ENCODE measurements around the gene TRERF1. TPM values are rescaled to one million over a fixed set of nuclear protein-coding genes. Genes with fewer than 3 reads are reported as not detected.
A peak's percentile ranks its signal among the peaks of the same experiment; 100 is the strongest.

The TRERF1 gene
- total and polyA plus RNA-seq, 2 experiments from 2014 or later = 11.2 to 20.6 TPM

- no peak for TF ChIP-seq ZNF462 (CRISPR knock-in tag; IDR thresholded peaks at IDR 0.05)
- no peak for TF ChIP-seq ETS1 (IDR thresholded peaks at IDR 0.05)
- no peak for TF ChIP-seq ZNF331 (CRISPR knock-in tag; IDR thresholded peaks at IDR 0.05; ENCODE audit: low read depth)
- no peak for TF ChIP-seq EZH2phosphoT487 (IDR thresholded peaks at IDR 0.05; ENCODE audit: unreplicated experiment)
Measured at GRCh38 chr6:42271834-42272805, 179.6 kb downstream of the TRERF1 start (continued).

GRCh38 chr6:42269974-42270510 lies 181.7 kb downstream of the TRERF1 start:
- Mint-ChIP-seq H3K9me3 (no peaks in the 10 kb centered on the region), H3K27ac (no peak overlapping the region; the same call in 1 of the 2 replicates), H3K4me1 (peaks cover 14% of the 10 kb centered on the region), H3K36me3 (ENCODE audit: low read depth) (peaks cover 29% of the 10 kb centered on the region), H3K27me3 (ENCODE audit: insufficient read depth, low read depth, poor library complexity) (peaks cover 9% of the 10 kb centered on the region), H3K4me3 (no peak overlapping the region)
- H3K4me3 ChIP-seq = no peak overlapping the region
- H3K27ac ChIP-seq (ENCODE audit: low read depth) = no peak overlapping the region
- H3K27me3 ChIP-seq (ENCODE audit: insufficient read depth) = no peaks in the 10 kb centered on the region
- no peak overlapping the region for H2AFZ ChIP-seq
- H4K20me1 ChIP-seq (replicated peaks; ENCODE audit: insufficient read depth) = no peaks in the 10 kb centered on the region; the same call in 1 of the 2 replicates
- H3K9me2 ChIP-seq (ENCODE audit: insufficient read depth) = no peaks in the 10 kb centered on the region
- peaks cover 4% of the 10 kb centered on the region; the same call in 1 of the 2 replicates for H3K4me1 ChIP-seq (ENCODE audit: insufficient read depth)
- peak; percentile 62 for ATAC-seq
- H3K79me2 ChIP-seq (replicated peaks; ENCODE audit: insufficient read depth) = peaks cover 5% of the 10 kb centered on the region; the same call in 1 of the 2 replicates
- no peak overlapping the region for H3K4me2 ChIP-seq
- peaks cover 5% of the 10 kb centered on the region; the same call in 1 of the 2 replicates for H3K36me3 ChIP-seq (ENCODE audit: insufficient read depth)
- H3F3A ChIP-seq (replicated peaks; ENCODE audit: low read depth) = 0 out of 2 replicates have a peak, but pooled peaks cover 3% of the 10 kb centered on the region
- DNase-seq (ENCODE audit: low spot score) = no peak
- TF ChIP-seq CREB1 (CRISPR knock-in tag; IDR thresholded peaks at IDR 0.05; ENCODE audit: low read depth) (no peak), REST (IDR thresholded peaks at IDR 0.05; ENCODE audit: unreplicated experiment) (no peak), NANOG (IDR thresholded peaks at IDR 0.05; ENCODE audit: borderline replicate concordance) (no peak), ZNF114 (CRISPR knock-in tag; IDR thresholded peaks at IDR 0.05) (no peak)

Data from GM23338 (cell line).